T follicular helper cell (primary cell): Measurements from ENCODE around the gene AP2M1.
"Not testable (repeated sequence)": the region's sequence is repeated elsewhere in the genome, so short reads cannot be mapped to it uniquely, and the experiment has no call there.

ENCODE experiments used
- DNase-seq: peaks from one replicate; pipeline ENCODE4 v3.0.0-alpha.2; 2020; ENCODE audit warnings: low read depth

Gene AP2M1

DNA sequence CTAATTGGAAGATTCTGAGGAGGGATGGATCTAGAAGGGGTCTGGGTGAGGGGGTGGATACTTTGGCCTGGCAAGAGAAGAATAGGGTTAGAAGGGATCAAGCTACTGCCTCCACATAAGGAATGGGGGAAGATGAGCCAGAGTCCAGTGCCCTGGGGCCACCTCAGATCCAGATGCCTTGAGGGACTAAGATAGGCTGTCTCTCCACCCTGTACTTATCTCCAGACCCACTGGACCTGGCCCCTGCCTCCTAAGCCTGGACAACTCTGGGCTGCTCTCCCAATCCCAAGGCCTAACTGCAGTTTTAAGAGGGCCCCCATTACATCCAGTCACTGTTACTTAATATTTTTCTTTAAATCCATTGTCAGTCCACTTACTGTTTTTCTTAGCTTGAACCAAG lies 17.4 kb upstream of the AP2M1 start:
- DNase-seq: no peak

DNA sequence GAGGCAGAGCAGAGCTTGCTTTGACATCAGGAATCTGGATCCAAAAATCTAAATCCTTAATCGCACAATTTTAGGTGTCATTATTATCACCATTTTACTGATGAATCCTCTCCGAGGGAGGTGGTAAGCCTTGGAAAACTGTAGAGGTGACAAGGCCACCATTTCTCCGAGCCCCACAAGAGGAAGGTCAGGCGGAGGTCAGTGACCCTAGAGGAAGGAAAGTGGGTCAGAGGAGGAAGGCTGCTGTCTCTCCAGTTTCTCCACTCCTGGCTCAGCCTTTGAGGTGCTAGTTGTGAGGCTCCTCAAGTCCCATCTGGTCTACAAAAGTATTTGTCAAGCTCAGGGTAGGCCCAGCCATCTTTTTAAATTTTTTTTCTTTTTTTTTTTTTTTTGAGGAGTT lies 16.3 kb upstream of the AP2M1 start:
- DNase-seq: no peak

DNA sequence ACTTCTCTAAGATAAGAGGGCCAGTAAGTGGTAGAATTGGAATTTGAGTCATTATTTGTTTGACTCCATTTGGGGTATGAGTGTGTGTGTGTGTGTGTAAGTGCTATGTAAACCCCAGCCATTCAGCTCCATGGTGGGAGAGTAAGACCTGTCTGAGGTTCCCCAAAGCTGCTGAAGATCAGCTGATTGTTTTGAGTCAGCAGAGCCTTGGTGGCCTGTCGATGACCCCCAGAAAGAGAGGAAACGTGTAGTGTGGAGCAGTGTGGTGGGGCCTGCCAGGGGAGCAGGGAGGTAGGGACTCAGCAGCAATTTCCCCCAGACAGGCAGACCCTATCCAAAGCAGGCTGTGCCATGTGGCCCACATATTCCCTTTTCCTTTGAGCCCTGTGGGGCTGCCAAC lies 14.2 kb upstream of the AP2M1 start:
- DNase-seq: no peak

DNA sequence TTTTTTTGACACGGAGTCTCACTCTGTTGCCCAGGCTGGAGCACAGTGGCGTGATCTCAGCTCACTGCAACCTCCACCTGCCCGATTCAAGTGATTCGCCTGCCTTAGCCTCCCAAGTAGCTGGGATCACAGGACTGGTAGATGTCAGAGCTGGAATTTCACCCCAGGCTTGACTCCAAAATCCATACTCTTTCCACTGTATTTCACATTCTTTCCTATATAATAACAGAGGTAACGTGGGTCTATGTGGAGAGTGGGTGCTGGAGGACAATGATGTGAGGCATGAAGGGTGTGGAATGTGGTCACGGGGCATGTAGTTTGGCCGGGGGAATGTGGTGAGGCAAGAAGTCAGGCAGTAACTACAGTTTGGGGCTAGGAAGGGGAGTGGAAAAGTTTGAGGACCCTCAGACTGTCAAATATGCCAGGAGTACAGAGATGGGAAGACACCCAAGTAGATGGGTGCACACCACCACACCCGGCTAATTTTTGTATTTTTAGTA lies 12.0 kb upstream of the AP2M1 start:
- DNase-seq: not testable (repeated sequence)

DNA sequence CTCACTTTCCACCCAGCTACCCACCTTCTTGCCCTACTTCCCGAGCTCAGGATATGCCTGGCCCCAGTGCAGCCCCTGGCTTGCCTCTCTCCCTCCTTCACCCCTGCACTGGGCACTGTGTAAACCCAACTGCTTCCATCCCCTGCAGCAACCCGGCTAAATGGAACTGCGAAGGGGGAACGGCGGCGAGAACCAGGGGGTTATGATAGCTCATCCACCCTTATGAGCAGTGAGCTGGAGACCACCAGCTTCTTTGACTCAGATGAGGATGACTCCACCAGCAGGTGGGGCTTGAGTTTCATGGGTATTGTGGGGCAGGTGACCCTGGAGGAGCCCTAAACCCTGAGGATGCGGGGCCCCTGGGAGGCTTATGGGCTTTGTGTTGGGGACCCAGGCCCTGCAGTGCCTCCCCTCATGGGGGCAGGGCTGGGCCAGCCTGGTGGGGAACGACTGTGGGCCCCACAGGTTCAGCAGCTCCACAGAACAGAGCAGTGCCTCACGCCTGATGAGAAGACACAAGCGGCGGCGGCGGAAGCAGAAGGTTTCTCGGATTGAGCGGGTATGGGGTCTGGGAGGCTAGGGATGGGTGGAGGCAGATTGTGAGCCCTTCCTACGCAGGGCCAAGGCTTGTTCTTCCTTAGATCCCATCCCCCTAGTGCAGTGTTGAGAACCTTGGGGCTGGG lies 9.9 kb upstream of the AP2M1 start:
- no peak for DNase-seq

DNA sequence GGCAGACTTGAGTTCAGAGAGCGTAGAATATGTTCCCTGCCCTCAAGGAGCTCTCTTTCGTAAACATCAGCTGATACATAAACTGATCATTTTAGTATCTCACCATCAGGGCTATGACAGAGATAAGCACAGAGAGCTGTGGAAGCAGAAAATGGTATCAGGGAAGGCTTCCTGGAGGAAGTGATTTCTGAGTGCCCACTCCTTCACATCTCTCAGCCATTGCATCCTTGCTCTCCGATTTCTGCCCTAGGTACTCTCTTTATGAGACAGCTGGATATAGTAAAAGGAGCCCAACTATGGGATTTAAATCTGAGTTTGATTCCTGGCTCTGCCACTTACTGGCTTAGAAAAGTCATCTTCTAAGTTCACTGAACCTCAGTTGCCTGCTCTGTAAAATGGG lies 9.1 kb upstream of the AP2M1 start:
- DNase-seq: no peak

DNA sequence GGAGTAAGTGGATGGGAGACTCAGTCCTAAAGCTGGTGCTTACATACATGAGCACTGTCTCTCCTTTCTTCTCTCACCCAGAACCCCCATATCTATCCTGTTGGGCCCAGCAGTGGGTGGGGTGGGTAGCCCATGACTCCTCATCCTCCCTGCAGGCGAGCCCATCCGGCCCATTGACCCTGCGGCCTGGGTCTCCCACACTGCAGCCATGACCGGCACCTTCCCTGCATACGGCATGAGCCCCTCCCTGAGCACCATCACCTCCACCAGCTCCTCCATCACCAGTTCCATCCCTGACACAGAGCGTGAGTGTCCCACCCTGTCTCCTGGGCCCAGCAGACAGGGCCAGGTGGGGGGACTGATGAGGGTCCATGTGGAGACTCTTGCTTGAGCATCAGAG lies 8.0 kb upstream of the AP2M1 start:
- no peak for DNase-seq

DNA sequence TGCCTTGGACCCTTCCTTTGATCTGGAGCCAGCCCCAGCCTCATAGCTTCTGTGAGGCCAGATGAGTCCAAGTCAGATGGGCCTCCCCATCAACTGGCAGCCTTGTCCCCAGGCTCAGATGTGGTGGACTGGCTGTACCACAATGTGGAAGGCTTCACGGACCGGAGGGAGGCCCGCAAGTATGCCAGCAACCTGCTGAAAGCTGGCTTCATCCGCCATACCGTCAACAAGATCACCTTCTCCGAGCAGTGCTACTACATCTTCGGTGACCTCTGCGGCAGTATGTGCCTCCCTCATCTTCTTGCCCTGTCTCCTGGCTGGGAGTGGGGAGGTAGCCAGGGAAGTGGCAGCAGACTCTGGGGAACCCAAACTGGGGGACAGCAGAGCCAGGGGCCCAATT lies 6.9 kb upstream of the AP2M1 start:
- no peak for DNase-seq

DNA sequence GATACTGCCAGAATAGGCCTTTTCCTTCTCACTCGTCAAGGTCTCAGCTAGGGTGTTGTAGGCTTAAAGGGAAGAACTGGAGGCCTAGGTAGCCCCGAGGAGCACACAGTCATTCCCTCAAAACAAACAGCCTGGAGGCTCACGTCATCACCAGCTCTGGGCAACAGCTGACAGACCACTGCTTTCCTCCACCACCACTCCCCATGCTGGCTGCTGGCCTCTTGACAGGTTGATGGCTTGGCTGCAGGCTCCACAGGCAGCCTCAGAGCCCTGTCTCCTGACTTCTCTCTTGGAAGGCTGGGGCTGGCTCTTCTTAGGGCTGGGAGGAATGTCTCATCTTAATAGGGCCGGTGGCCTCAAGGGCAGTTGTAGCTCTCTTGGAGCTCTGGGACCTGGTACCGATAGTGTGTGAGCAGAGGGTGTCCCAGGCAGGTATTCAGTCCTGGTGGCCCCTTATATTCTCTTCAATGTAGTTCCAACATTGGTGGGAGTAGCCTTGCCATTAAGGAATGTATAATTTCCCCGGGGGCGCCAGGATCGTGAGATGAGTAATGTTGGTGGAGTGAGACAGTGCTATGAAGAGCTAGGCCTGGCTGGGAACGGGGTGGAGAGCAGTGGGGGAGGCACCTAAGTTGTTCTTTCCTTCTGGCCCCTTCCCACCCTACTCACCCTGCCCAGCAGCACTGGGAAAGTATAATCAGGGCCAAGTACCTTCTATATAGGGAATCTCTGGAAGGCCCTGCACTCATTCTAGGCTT lies 6.1 kb upstream of the AP2M1 start:
- no peak for DNase-seq

DNA sequence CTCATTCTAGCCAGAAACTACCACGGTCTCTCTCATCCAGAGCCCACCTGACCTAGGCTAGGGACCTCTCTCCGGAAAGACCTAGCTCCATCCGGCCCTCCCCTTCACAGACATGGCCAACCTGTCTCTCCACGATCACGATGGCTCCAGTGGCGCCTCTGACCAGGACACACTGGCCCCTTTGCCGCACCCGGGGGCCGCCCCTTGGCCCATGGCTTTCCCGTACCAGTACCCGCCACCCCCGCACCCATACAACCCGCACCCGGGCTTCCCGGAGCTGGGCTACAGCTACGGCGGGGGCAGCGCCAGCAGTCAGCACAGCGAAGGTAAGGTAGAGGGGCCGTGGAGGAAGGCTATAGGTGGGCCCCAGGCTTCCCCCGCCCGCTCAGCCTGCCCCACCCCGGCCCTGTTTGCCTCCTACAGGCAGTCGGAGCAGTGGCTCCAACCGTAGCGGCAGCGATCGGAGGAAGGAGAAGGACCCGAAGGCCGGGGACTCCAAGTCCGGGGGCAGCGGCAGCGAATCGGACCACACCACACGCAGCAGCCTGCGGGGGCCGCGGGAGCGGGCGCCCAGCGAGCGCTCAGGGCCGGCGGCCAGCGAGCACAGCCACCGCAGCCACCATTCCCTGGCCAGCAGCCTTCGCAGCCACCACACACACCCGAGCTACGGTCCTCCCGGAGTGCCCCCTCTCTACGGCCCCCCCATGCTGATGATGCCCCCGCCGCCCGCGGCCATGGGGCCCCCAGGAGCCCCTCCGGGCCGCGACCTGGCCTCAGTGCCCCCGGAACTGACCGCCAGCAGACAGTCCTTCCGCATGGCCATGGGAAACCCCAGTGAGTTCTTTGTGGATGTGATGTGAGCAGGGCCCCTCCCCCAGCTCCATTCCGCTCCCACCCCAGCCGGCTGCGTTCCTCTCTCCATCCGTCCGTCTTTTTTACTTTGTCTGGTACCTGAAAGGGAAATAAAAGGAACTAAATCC lies 4.5 kb upstream of the AP2M1 start:
- DNase-seq: no peak

DNA sequence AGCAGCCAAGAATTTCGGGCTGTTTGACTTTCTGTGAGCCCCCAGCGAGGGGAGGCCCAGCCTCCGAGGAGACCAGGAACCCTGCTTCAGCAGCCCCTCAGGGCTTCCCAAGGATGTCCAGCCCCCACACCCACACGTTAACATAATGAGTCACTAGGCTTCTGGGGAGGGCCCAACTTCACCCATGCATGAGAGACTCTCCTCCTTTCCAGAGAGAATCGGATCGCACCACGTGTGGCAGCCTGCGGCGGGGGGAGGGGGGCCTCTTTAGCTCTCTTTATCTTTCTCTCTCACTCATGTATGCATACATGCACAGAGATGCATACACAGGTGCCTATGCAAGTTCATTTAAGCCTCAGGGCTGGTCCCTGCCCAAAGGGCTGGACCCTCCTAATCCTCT lies 3.1 kb upstream of the AP2M1 start:
- DNase-seq: no peak

DNA sequence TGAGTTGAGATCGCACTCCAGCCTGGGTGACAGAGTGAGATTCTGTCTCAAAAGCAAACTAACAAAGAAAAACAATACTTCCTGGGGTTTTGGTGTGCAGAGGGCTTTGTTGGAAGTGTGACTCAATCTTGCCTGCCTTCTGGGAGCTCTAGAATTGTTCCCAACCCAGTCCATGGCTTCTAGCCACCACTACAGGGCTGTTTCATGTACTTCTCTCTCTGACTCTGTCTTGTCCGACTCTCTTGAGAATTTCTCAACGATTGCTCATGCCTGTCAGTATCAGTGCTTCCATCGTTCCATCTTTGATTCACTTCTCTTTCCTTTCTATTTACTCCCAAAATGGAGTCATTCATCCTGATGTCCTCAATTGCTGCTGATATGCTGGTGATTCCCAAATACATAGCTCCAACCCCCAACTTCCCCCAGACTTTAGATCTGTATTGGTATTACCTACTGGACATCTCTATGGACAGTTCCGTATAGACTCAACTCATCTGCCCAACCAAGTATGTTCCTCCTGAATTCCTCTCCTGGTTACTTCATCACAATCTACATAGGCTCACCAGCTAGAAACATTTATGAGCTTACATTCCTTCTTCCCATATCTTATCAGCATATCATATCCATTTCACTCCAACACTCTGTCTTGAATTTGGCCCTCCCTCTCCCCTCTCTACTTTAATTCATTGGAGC lies 1.8 kb upstream of the AP2M1 start:
- no peak for DNase-seq

DNA sequence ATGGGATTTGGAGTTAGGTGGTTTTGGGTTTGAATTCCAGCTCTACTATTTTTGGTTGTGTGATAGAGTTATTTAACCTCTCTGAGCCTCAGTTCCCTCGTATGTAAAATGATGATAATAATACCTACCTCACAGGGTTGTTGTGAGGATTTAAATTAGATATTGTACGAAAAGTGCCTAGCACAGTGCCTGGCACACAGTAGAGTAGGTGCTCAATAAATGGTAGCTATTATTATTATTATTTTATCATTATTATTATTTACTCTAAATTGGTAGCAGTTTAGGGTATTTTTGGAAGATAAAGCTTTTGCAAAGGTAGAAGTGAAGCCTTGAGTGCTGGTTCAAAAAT lies 1.3 kb upstream of the AP2M1 start:
- DNase-seq: no peak

DNA sequence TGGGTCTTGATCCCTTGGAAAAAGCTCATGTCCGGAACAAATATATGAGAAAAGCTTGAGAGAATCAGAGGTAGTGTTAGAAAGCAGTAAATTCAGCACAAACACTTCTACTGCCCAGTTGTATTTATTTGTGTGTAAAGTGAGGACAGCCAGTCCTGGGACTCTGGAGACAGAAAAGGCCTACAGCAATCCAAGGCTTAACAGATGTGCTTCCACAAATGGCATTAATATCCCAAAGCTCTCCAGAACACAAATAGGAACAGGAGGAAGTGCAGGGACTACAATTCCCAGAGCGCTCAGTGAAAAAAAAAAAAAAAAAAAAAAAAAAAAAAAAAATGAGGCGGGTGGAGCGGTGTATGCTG lies 390 bp upstream of the AP2M1 start:
- DNase-seq: no peak

DNA sequence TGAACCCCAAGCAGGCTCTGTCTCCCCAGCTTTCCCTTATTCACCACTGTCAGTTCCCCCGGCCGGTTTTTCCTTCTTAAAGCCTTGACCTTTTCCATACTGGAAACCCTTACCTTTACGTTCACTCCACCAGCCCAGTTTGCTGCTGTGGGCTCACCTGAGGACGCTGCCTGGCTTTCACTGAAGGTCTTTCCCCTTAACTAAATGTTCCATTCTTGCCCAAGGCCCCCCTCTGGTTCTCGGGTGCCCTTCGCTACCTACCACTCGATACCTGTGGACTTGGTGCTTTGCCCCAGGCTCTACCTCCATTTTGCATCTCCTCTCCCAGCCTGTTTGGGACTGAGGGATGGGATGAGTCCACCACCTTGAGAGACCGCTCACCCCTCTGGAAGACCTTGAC lies 851 bp downstream of the AP2M1 start:
- DNase-seq: no peak

DNA sequence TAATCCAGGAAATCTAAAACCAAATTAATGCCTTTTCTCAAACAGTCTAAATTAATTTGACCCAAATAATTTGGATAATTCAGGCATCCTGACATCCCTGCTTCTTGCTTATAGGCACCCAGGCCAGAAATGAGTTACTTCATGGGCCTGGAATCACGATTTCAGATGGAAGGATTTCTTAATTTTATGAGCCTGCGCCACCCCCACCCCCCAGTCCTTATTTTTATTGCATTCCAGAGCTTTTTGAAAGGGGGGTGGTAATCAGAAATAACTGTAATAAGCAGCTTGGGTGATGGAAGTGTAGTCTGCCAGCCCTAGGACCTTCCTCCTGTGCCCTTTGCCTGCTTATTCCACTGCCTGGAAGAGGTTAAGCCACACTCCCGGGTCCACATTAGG lies 1.3 kb downstream of the AP2M1 start:
- DNase-seq: no peak

DNA sequence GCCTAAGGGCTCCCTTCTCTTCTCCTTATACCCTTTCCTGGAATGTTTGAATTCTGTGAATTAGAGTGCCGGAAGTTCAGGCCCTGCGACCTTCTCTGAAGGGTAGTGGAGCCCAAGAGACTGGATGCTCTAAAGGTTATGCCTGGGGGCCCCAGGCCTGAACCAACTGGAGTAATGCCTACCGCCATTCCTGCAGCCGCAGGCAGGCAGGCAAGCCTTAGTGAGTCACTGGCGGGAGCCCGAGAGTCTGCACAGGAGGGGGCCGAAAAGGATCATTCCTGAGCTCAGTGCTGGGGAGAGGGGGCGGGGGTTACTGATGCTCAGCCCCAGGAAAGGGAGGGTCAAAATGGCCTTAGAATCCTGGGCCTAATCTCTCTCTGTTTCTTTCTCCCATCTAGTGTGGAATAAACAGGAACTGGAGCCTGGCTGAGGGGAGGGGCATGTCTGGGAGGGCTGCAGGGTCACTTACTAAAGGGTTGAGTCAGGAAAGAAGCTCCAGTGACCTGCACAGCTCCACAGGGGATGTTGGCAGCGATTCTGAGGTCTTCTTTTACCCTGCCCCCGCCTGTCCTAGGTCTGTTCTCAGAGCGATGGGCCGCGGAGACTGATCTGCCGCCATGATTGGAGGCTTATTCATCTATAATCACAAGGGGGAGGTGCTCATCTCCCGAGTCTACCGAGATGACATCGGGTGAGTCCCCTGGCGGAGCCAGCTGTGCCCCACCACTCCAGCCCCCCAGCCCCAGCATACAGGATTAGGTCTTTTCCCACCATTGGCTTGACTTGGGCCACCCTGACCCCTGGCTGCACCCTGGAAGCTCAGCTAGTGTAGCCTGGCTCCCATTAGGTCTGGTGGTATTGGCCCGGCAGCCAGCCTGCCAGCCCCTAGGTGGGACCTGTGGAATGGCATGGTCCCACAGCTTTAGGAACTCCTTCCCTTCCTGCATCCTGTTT lies 2.0 kb downstream of the AP2M1 start:
- DNase-seq: no peak

DNA sequence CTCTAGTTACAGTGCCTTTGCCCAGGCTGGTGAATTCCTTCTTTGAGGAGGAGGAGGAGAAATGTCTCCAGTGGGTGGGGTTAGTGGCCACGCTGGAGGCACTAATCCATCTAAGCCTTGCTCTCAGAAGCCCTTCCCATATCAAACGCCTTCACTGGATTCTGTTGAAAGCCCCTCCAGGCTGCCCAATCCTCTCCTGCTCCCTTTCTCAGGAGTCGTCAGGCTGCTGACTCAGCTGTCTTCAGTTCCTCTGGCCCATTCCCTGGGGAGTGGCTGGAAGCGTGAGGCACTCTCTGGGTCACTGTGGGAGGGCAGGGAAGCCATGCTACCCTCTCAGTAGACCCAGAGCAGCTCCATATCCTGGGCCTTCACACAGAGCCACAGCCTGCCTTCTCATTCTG lies 2.7 kb downstream of the AP2M1 start:
- DNase-seq: no peak

DNA sequence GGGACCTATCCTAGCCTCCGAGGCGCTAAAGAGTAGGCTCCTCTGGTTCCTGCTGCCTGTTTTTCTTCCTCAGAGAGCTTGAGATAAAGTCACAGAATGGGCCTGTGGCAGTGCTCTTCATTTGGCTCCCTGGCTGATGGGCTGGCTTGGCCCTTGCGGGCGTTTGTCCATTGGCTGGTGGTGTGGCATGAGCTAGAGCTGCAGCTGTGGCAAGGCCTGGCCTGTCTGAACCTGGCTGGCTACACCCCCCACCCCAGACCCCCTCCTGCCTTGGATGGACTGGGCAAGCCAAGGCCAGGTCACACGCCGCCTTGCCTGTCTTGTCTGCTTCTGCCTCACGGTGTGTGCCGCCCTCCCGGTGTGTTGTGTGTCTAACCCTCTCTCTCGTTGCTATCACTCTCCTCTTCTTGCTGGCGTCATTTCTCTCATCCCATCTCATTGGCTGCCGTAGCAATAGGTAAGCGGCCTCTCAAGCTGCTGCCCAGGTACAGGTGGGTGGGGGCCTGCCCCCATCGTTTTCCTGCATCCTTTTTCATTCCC lies 3.2 kb downstream of the AP2M1 start:
- no peak for DNase-seq

DNA sequence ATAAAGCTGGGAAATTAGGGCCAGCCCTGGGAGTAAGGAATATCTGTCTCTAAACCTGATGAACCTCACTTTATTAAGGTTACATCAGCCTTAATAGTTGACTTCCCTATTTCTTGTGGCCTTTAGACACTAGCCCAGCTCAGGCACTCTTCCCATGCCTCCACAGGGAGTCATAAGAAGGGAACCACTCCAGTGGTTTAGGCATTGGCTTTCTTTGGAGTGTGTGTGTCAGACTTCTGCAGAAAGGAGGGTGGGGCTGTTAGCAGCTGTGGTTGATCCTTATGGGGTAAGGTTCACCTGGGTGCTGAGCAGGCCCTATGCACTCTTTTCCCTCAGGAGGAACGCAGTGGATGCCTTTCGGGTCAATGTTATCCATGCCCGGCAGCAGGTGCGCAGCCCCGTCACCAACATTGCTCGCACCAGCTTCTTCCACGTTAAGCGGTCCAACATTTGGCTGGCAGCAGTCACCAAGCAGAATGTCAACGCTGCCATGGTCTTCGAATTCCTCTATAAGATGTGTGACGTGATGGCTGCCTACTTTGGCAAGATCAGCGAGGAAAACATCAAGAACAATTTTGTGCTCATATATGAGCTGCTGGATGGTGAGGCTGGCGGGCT lies 4.0 kb downstream of the AP2M1 start:
- no peak for DNase-seq
